ENCODE results near the gene LGALS3BP.

The LGALS3BP gene

DNA sequence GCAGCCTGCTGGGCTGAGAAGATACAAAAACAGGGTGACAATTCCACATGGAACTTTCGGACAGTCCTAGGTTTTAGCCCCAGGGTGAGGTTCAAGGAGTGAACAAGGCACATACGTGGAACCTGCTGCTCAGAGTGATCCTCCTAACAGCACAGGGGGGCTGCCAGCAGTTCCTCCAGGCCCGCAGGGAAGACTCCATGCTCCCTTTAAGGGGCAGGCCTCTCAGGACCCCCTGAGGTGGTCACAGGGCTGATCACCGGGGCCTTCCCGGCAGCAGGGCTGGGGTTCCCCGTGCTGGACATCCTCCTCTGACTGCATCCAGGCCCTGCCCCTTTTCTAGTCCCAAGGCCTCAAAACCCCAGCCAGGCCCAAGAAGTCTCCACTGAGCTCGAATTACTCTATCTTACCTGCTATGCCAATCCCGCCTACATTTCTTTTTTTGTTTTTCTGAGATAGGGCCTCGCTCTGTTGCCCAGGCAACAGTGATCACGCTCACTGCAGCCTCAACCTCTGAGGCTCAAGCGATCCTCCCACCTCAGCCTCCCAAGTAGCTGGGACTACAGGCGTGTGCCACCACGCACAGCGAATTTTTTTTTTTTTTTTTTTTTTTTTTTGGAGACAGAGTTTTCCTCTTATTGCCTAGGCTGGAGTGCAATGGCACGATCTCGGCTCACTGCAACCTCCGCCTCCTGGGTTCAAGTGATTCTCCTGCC lies 19.5 kb upstream of the LGALS3BP start:
- Histone ChIP-seq H3K9ac (ENCODE audit: low read length) (no peak overlapping the region), H4K20me1 (ENCODE audit: low read depth, low read length) (no peaks in the 10 kb centered on the region), H3K79me2 (ENCODE audit: insufficient read depth, low read length) (peaks cover 35% of the 10 kb centered on the region), H3K9me3 (ENCODE audit: insufficient read depth, low read length) (no peaks in the 10 kb centered on the region), H3F3A (ENCODE audit: insufficient read depth) (no peaks in the 10 kb centered on the region), H3K27ac (ENCODE audit: low read depth, low read length) (no peak overlapping the region), H2AFZ (ENCODE audit: low read depth, low read length, severe bottlenecking) (no peak overlapping the region), H3K4me3 (ENCODE audit: insufficient read depth, low read length, poor library complexity, severe bottlenecking) (no peak overlapping the region), H3K4me2 (ENCODE audit: low read depth, low read length, poor library complexity, severe bottlenecking) (no peak overlapping the region), H3K27me3 (ENCODE audit: low read length) (no peaks in the 10 kb centered on the region), H3K9me2 (replicated peaks; ENCODE audit: insufficient read depth, low read length) (no peaks in the 10 kb centered on the region), H3K36me3 (ENCODE audit: low read length) (no peaks in the 10 kb centered on the region)
- TF ChIP-seq EZH2phosphoT487 (conservative IDR thresholded peaks at IDR 0.05; ENCODE audit: low read length) (no peak), CTCF (IDR thresholded peaks at IDR 0.05; ENCODE audit: insufficient read depth, low read length, poor library complexity, severe bottlenecking) (no peak)

DNA sequence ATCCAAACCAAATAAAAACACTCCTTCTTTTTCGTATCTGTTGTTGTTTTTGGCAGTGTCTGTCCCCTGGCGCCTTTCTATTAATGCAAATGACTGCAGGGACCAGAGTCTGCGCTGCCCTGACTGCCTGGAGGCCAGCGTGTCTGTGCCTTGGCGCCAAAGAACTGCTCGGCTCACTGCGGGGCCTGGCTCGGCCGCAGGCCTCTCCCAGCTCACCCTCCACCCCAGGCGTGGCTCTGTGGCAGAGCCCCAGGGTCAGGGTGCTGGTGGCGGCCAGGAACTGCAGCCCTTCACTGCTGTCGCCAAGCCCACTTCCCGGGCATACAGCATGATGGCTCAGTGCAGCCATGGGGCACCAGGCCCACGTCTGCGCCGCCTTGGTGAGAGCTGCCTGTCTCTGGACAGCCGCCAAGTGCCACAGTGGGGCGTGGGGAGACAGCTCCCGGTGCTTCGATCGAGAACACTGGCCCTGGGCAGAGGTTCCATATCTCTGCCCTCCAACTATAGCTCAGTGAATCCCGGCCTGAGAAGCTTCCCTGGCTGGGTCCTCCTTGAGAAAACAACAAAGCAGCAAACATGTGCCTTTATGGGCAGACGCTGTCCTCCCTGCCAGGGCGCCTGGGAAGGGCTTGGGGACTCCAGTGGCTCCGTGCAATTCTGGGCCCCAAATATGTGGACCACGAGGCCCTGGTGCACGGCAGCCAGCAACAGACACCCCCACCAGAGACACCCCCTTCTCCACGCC lies 18.8 kb upstream of the LGALS3BP start:
- Histone ChIP-seq H2AFZ (ENCODE audit: low read depth, low read length, severe bottlenecking) (no peak overlapping the region), H3K27ac (ENCODE audit: low read depth, low read length) (no peak overlapping the region), H4K20me1 (ENCODE audit: low read depth, low read length) (no peaks in the 10 kb centered on the region), H3K9me3 (ENCODE audit: insufficient read depth, low read length) (no peaks in the 10 kb centered on the region), H3K36me3 (ENCODE audit: low read length) (no peaks in the 10 kb centered on the region), H3K27me3 (ENCODE audit: low read length) (no peaks in the 10 kb centered on the region), H3K9ac (ENCODE audit: low read length) (no peak overlapping the region), H3K4me3 (ENCODE audit: insufficient read depth, low read length, poor library complexity, severe bottlenecking) (no peak overlapping the region), H3K79me2 (ENCODE audit: insufficient read depth, low read length) (peaks cover 29% of the 10 kb centered on the region), H3K9me2 (replicated peaks; ENCODE audit: insufficient read depth, low read length) (no peaks in the 10 kb centered on the region), H3F3A (ENCODE audit: insufficient read depth) (no peaks in the 10 kb centered on the region), H3K4me2 (ENCODE audit: low read depth, low read length, poor library complexity, severe bottlenecking) (no peak overlapping the region)
- TF ChIP-seq CTCF (IDR thresholded peaks at IDR 0.05; ENCODE audit: insufficient read depth, low read length, poor library complexity, severe bottlenecking) (no peak), EZH2phosphoT487 (conservative IDR thresholded peaks at IDR 0.05; ENCODE audit: low read length) (no peak)

DNA sequence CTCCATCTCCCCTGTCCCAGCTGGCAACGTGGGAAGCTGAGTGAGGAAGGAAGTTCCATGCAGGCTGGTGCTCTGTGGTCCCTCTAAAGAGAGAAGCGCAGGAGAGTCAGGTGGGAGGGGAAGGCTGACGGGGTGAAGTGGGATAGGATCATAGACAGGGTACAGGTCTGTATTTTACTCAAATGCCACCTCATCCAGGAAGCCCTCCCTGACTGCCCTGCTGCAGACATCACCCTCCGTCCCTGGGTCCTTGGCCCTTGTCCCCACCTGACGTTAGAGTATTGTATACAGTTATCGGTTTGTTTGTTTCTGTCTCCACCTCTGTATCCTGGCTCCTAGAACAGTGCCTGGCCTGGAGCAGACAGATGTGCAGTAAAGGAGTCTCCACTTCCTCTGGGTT lies 18.2 kb upstream of the LGALS3BP start:
- no peaks in the 10 kb centered on the region for H3K9me2 ChIP-seq (replicated peaks; ENCODE audit: insufficient read depth, low read length)
- no peak overlapping the region for H3K4me3 ChIP-seq (ENCODE audit: insufficient read depth, low read length, poor library complexity, severe bottlenecking)
- peaks cover 23% of the 10 kb centered on the region for H3K79me2 ChIP-seq (ENCODE audit: insufficient read depth, low read length)
- no peaks in the 10 kb centered on the region for H3F3A ChIP-seq (ENCODE audit: insufficient read depth)
- H3K9ac ChIP-seq (ENCODE audit: low read length): no peak overlapping the region
- no peak for TF ChIP-seq CTCF (IDR thresholded peaks at IDR 0.05; ENCODE audit: insufficient read depth, low read length, poor library complexity, severe bottlenecking)
- no peak for TF ChIP-seq EZH2phosphoT487 (conservative IDR thresholded peaks at IDR 0.05; ENCODE audit: low read length)
- no peaks in the 10 kb centered on the region for H4K20me1 ChIP-seq (ENCODE audit: low read depth, low read length)
- no peak overlapping the region for H3K4me2 ChIP-seq (ENCODE audit: low read depth, low read length, poor library complexity, severe bottlenecking)
- no peaks in the 10 kb centered on the region for H3K27me3 ChIP-seq (ENCODE audit: low read length)
- no peak overlapping the region for H3K27ac ChIP-seq (ENCODE audit: low read depth, low read length)
- no peaks in the 10 kb centered on the region for H3K9me3 ChIP-seq (ENCODE audit: insufficient read depth, low read length)
- H3K36me3 ChIP-seq (ENCODE audit: low read length): no peaks in the 10 kb centered on the region
- H2AFZ ChIP-seq (ENCODE audit: low read depth, low read length, severe bottlenecking): no peak overlapping the region

Data from SU-DHL-6 (cell line).